CD4-positive, alpha-beta T cell (primary cell): ENCODE results near the gene C5orf47. TPM values are rescaled to one million over a fixed set of nuclear protein-coding genes. Genes with fewer than 3 reads are reported as not detected.

Source experiments
- ATAC-seq: fragments of 200-7000 bp; cut with Tn5 transposase; one replicate; pipeline ENCODE4 v1.10.0; 2022; ENCODE audit warnings: mild to moderate bottlenecking; ENCODE audit not compliant: poor library complexity
- CTCF ChIA-PET: fragments of 350-600 bp; sonication (Branson Sonifier 250); formaldehyde crosslinking; loops from one replicate; lab custom pipeline; 2021; ENCODE audit warnings: antibody characterized with exemption, inconsistent platforms; lab: Charles Lee
- POLR2A ChIA-PET: fragments of 350-600 bp; sonication (Branson Sonifier 250); formaldehyde crosslinking; loops from one replicate; lab custom pipeline; 2021; ENCODE audit warnings: antibody characterized with exemption, inconsistent platforms; lab: Charles Lee
- DNase-seq, 14 experiments: peaks; one replicate each; pipeline ENCODE4 v3.0.0-alpha.2; 2013 to 2020; ENCODE audit warnings: mixed read lengths in 2 of 14
- H3K27ac ChIP-seq, 2 donors: one replicate each; pipeline versions ENCODE4 v1.5.1 to v1.7.0; 2013; ENCODE audit warnings: low read length in 2 of 2, low read depth in 1 of 2, mild to moderate bottlenecking in 1 of 2
- H3K27me3 ChIP-seq, 2 experiments: 1 replicate in 1 of 2; 2 replicates in 1 of 2; pipeline versions ENCODE4 v1.6.1 to v1.7.0; 2013; ENCODE audit warnings: low read length in 2 of 2, control low read depth in 1 of 2, mild to moderate bottlenecking in 1 of 2, moderate library complexity in 1 of 2; ENCODE audit not compliant: insufficient read depth in 2 of 2, control insufficient read depth in 1 of 2
- H3K36me3 ChIP-seq: one replicate; pipeline ENCODE4 v1.6.1; 2013; ENCODE audit warnings: low read length, control low read depth; ENCODE audit not compliant: insufficient read depth
- H3K4me1 ChIP-seq: one replicate; pipeline ENCODE4 v1.6.1; 2013; ENCODE audit warnings: low read length, control low read depth; ENCODE audit not compliant: insufficient read depth
- H3K4me3 ChIP-seq: one replicate; pipeline ENCODE4 v1.5.1; 2013; ENCODE audit warnings: mild to moderate bottlenecking, low read length, moderate library complexity
- H3K9me3 ChIP-seq, 2 experiments: 1 replicate in 1 of 2; 2 replicates in 1 of 2; pipeline versions ENCODE4 v1.6.1 to v1.7.0; 2013; ENCODE audit warnings: low read length in 2 of 2, mild to moderate bottlenecking in 2 of 2, control low read depth in 1 of 2, moderate library complexity in 1 of 2; ENCODE audit not compliant: control insufficient read depth in 1 of 2, insufficient read depth in 1 of 2
- H3K27ac Mint-ChIP-seq: one replicate; pipeline ENCODE4 v1.8.0; 2020; ENCODE audit warnings: mixed read lengths
- H3K27me3 Mint-ChIP-seq: one replicate; pipeline ENCODE4 v1.8.0; 2021; ENCODE audit warnings: mixed read lengths
- H3K36me3 Mint-ChIP-seq: one replicate; pipeline ENCODE4 v1.8.0; 2021; ENCODE audit warnings: low read depth, mixed read lengths
- H3K4me1 Mint-ChIP-seq: one replicate; pipeline ENCODE4 v1.8.0; 2021; ENCODE audit warnings: low read depth, mixed read lengths
- H3K4me3 Mint-ChIP-seq: one replicate; pipeline ENCODE4 v1.8.0; 2020; ENCODE audit warnings: mild to moderate bottlenecking, mixed read lengths
- H3K9me3 Mint-ChIP-seq: one replicate; pipeline ENCODE4 v1.8.0; 2020; ENCODE audit warnings: mixed read lengths
- CTCF ChIP-seq: fragments of 200-600 bp; IDR thresholded peaks from one replicate; pipeline ENCODE4 v1.8.0; 2022; ENCODE audit warnings: antibody characterized with exemption, mild to moderate bottlenecking
- intact Hi-C, 2 experiments: fragments of 100-400 bp; cut with DNase I in 1 of 2; cut with micrococcal nuclease in 1 of 2; formaldehyde crosslinking; loops; one replicate each; pipeline versions ENCODE4 v1.15.1 to v1.9.0; 2023 to 2025; cut with DNase I, micrococcal nuclease
- total RNA-seq, 174 experiments: library from RNA in 2 of 174; stranded (reverse) in 2 of 174; gene quantifications; one replicate each; pipeline ENCODE4 v1.2.3 and lab custom pipeline; 2021 to 2026

C5orf47 gene
- total RNA-seq, 2 experiments from 2014 or later: not detected

- H3K4me1 Mint-ChIP-seq: peaks cover 6% of the 10 kb centered on the region
- H3K9me3 Mint-ChIP-seq: no peaks in the 10 kb centered on the region
- no peak overlapping the region for H3K4me3 Mint-ChIP-seq
- ATAC-seq: no peak
- no peak overlapping the region for H3K27ac ChIP-seq
- TF ChIP-seq CTCF: no peak
- H3K9me3 ChIP-seq: no peaks in the 10 kb centered on the region
- H3K4me3 ChIP-seq: no peak overlapping the region
- H3K27me3 ChIP-seq: no peaks in the 10 kb centered on the region
- no peak for DNase-seq
- ChIA-PET CTCF (no interaction called here), POLR2A (no interaction called here)
- peaks cover 22% of the 10 kb centered on the region for H3K36me3 ChIP-seq
- H3K4me1 ChIP-seq: no peaks in the 10 kb centered on the region
- H3K27ac Mint-ChIP-seq: no peak overlapping the region
- intact Hi-C loops: no loop called here
- no peaks in the 10 kb centered on the region for H3K27me3 Mint-ChIP-seq
- H3K36me3 Mint-ChIP-seq: peaks cover 40% of the 10 kb centered on the region
Measured at GRCh38 chr5:173941758-173942401, 47.1 kb upstream of the C5orf47 start.

GRCh38 chr5:173944511-173944910 lies 44.5 kb upstream of the C5orf47 start:
- no peak for ATAC-seq
- Mint-ChIP-seq H3K4me1 (no peaks in the 10 kb centered on the region), H3K4me3 (no peak overlapping the region), H3K36me3 (peaks cover 56% of the 10 kb centered on the region), H3K9me3 (no peaks in the 10 kb centered on the region), H3K27ac (no peak overlapping the region), H3K27me3 (no peaks in the 10 kb centered on the region)
- ChIA-PET CTCF (no interaction called here), POLR2A (no interaction called here)
- Histone ChIP-seq H3K27ac (no peak overlapping the region), H3K36me3 (peaks cover 35% of the 10 kb centered on the region), H3K9me3 (no peaks in the 10 kb centered on the region), H3K4me1 (no peaks in the 10 kb centered on the region), H3K27me3 (no peaks in the 10 kb centered on the region), H3K4me3 (no peak overlapping the region)
- intact Hi-C loops: no loop called here
- DNase-seq: no peak
- no peak for TF ChIP-seq CTCF

GRCh38 chr5:173945160-173945559 lies 43.8 kb upstream of the C5orf47 start:
- Mint-ChIP-seq H3K36me3 (peaks cover 62% of the 10 kb centered on the region), H3K27me3 (no peaks in the 10 kb centered on the region), H3K4me3 (no peak overlapping the region), H3K9me3 (no peaks in the 10 kb centered on the region), H3K4me1 (no peaks in the 10 kb centered on the region), H3K27ac (no peak overlapping the region)
- Histone ChIP-seq H3K4me1 (no peaks in the 10 kb centered on the region), H3K27me3 (no peaks in the 10 kb centered on the region), H3K36me3 (peaks cover 41% of the 10 kb centered on the region), H3K27ac (no peak overlapping the region), H3K9me3 (no peaks in the 10 kb centered on the region), H3K4me3 (no peak overlapping the region)
- TF ChIP-seq CTCF: no peak
- no peak for ATAC-seq
- POLR2A ChIA-PET: no interaction called here
- intact Hi-C loops: no loop called here
- CTCF ChIA-PET: no interaction called here
- DNase-seq: no peak
